ENCODE measurements around the gene ANKRD27. TPM values are rescaled to one million over a fixed set of nuclear protein-coding genes. Genes with fewer than 3 reads are reported as not detected.

Gene ANKRD27
- total RNA-seq, 2 donors from 2014 or later: 18.8 to 22.4 TPM

GRCh38 chr19:32676895-32677359 is 1.9 kb upstream of the ANKRD27 start:
- H3K27ac ChIP-seq: peak overlapping the region; percentile 91 to 92
- no peaks in the 10 kb centered on the region for H3K27me3 ChIP-seq
- peak overlapping the region; percentile 86 to 99 for H3K4me3 ChIP-seq
- no peaks in the 10 kb centered on the region for H3K36me3 ChIP-seq
- peaks cover 0 to 40% of the 10 kb centered on the region in 2 donors for H3K4me1 ChIP-seq
- DNase-seq (ENCODE audit: low spot score): no peak
- no peaks in the 10 kb centered on the region for H3K9me3 ChIP-seq
- TF ChIP-seq CTCF (IDR thresholded peaks at IDR 0.05): no peak

DNA sequence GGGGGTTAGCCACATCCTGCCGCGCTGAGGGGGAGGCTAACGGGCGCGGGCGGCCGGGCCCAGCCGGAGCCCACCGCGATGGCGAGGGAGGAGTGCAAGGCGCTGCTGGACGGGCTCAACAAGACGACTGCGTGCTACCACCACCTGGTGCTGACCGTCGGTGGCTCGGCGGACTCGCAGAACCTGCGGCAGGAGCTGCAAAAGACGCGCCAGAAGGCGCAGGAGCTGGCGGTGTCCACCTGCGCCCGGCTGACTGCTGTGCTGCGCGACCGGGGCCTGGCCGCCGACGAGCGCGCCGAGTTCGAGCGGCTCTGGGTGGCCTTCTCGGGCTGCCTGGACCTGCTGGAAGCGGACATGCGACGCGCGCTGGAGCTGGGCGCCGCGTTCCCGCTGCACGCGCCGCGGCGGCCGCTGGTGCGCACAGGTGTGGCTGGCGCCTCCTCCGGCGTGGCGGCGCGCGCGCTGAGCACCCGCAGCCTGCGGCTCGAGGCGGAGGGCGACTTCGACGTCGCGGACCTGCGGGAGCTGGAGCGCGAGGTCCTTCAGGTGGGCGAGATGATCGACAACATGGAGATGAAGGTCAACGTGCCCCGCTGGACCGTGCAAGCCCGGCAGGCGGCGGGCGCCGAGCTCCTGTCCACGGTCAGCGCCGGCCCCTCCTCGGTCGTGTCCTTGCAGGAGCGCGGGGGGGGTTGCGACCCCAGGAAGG is 1.4 kb upstream of the ANKRD27 start:
- TF ChIP-seq CTCF (IDR thresholded peaks at IDR 0.05): no peak
- H3K27me3 ChIP-seq: no peaks in the 10 kb centered on the region
- DNase-seq (ENCODE audit: low spot score): no peak
- no peaks in the 10 kb centered on the region for H3K9me3 ChIP-seq
- H3K4me3 ChIP-seq: peak overlapping the region; percentile 86 to 99
- peak overlapping the region; percentile 91 to 92 for H3K27ac ChIP-seq
- peaks cover 0 to 45% of the 10 kb centered on the region in 2 donors for H3K4me1 ChIP-seq
- H3K36me3 ChIP-seq: no peaks in the 10 kb centered on the region

- no peak for TF ChIP-seq CTCF (IDR thresholded peaks at IDR 0.05)
- Histone ChIP-seq H3K4me1 (peaks cover 0 to 45% of the 10 kb centered on the region in 2 donors), H3K9me3 (no peaks in the 10 kb centered on the region), H3K36me3 (no peaks in the 10 kb centered on the region), H3K4me3 (peak within 1 kb of the TSS; percentile 86 to 99), H3K27ac (peak within 1 kb of the TSS; percentile 91 to 92), H3K27me3 (no peaks in the 10 kb centered on the region)
- DNase-seq (ENCODE audit: low spot score): peak; percentile 85
These were observed 773 bp upstream of the ANKRD27 start, which contains the start of gene RGS9BP for GRCh38 chr19:32675720-32676185. Gene RGS9BP, plus strand, starts transcription at chr19:32675848. Its CDS starts 416 bp downstream, at chr19:32676264.

- Histone ChIP-seq H3K27ac (peak overlapping the region; percentile 91 to 92), H3K4me1 (peaks cover 0 to 45% of the 10 kb centered on the region in 2 donors), H3K27me3 (no peaks in the 10 kb centered on the region), H3K36me3 (no peaks in the 10 kb centered on the region), H3K9me3 (no peaks in the 10 kb centered on the region), H3K4me3 (peak overlapping the region; percentile 86 to 99)
- peak in 1 of 2 donors; percentile 20 for TF ChIP-seq CTCF (IDR thresholded peaks at IDR 0.05)
- DNase-seq (ENCODE audit: low spot score): no peak
These were observed 638 bp downstream of the ANKRD27 start for GRCh38 chr19:32674153-32674930.

GRCh38 chr19:32673573-32673972 is 1.4 kb downstream of the ANKRD27 start:
- no peak overlapping the region for H3K27ac ChIP-seq
- no peak for TF ChIP-seq CTCF (IDR thresholded peaks at IDR 0.05)
- peaks cover 0 to 45% of the 10 kb centered on the region in 2 donors for H3K4me1 ChIP-seq
- no peaks in the 10 kb centered on the region for H3K36me3 ChIP-seq
- no peaks in the 10 kb centered on the region for H3K27me3 ChIP-seq
- H3K9me3 ChIP-seq: no peaks in the 10 kb centered on the region
- H3K4me3 ChIP-seq: no peak overlapping the region
- no peak for DNase-seq (ENCODE audit: low spot score)
